Measurements from ENCODE around the gene MIEN1.

The MIEN1 gene

DNA sequence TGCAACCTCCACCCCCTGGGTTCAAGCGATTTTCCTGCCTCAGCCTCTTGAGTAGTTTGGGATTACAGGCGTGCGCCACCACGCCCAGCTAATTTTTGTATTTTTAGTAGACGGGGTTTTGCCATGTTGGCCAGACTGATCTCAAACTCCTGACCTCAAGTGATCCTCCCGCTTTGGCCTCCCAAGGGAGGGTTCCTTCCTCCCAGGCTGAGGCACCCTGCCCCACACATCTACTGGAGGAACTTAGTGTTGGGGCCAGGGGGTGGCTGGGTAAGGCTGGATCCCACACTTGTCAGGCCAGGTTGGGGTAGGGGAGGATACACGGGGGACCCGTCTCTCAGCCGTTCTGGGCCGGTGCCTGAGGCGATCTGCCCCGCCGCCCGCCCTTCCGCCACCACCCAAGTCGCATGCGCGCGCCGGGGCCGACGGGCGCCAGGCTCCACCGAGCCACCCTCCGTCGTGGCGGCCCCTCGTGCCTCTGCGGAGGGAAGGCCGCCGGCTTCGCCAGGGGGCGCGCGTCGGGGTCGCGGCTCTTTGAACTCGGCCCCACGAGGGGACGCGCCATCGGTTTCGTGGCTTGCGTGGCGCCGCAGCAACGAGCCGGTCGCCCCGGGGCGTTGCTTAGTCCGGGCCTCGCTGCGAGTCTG is 23.3 kb upstream of the MIEN1 start:
- Histone ChIP-seq H3K9ac (no peak overlapping the region), H3K27ac (peak overlapping the region; percentile 79), H3K4me3 (ENCODE audit: low read depth, low read length) (peak overlapping the region; percentile 88), H2AFZ (peak overlapping the region; percentile 98), H3K79me2 (no peaks in the 10 kb centered on the region), H3K27me3 (ENCODE audit: control insufficient read depth, insufficient read depth, low read length) (no peaks in the 10 kb centered on the region), H3K4me1 (peaks cover 10% of the 10 kb centered on the region), H3K36me3 (ENCODE audit: control insufficient read depth, insufficient read depth, low read length) (no peaks in the 10 kb centered on the region), H3K9me3 (ENCODE audit: control insufficient read depth, low read length) (no peaks in the 10 kb centered on the region), H3K4me2 (ENCODE audit: low read length) (peak overlapping the region; percentile 98)
- TF ChIP-seq, protein P1, sequence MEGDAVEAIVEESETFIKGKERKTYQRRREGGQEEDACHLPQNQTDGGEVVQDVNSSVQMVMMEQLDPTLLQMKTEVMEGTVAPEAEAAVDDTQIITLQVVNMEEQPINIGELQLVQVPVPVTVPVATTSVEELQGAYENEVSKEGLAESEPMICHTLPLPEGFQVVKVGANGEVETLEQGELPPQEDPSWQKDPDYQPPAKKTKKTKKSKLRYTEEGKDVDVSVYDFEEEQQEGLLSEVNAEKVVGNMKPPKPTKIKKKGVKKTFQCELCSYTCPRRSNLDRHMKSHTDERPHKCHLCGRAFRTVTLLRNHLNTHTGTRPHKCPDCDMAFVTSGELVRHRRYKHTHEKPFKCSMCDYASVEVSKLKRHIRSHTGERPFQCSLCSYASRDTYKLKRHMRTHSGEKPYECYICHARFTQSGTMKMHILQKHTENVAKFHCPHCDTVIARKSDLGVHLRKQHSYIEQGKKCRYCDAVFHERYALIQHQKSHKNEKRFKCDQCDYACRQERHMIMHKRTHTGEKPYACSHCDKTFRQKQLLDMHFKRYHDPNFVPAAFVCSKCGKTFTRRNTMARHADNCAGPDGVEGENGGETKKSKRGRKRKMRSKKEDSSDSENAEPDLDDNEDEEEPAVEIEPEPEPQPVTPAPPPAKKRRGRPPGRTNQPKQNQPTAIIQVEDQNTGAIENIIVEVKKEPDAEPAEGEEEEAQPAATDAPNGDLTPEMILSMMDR (IDR thresholded peaks at IDR 0.05): no peak

GRCh38 chr17:39752241-39752881 is 22.0 kb upstream of the MIEN1 start:
- Histone ChIP-seq H3K27me3 (ENCODE audit: control insufficient read depth, insufficient read depth, low read length) (no peaks in the 10 kb centered on the region), H3K27ac (no peak overlapping the region), H3K79me2 (no peaks in the 10 kb centered on the region), H3K36me3 (ENCODE audit: control insufficient read depth, insufficient read depth, low read length) (no peaks in the 10 kb centered on the region), H3K4me1 (peaks cover 10% of the 10 kb centered on the region), H2AFZ (no peak overlapping the region), H3K4me3 (ENCODE audit: low read depth, low read length) (no peak overlapping the region), H3K4me2 (ENCODE audit: low read length) (no peak overlapping the region), H3K9me3 (ENCODE audit: control insufficient read depth, low read length) (no peaks in the 10 kb centered on the region), H3K9ac (no peak overlapping the region)
- TF ChIP-seq, protein P1 (IDR thresholded peaks at IDR 0.05): no peak

DNA sequence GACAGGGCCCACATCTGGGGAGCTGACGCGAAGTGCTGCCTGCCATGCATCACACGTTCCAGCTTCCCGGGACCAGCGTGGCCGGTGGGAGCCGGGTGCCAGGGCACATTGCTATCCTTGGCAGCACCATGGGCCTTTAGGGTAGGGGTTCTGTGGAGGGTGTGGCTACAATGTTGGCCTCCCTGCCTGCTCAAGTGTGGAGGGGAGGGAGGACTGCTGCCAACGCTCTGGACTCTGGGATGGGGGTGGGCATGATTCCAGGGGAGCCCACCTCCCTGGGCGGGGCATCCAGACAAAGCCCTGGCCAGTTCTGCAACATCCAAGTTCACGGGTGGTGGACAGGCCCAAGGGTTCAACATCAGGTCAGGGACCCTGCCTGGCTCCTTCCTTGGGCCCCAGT is 21.3 kb upstream of the MIEN1 start:
- Histone ChIP-seq H2AFZ (no peak overlapping the region), H3K9ac (no peak overlapping the region), H3K36me3 (ENCODE audit: control insufficient read depth, insufficient read depth, low read length) (no peaks in the 10 kb centered on the region), H3K4me1 (peaks cover 10% of the 10 kb centered on the region), H3K79me2 (no peaks in the 10 kb centered on the region), H3K27me3 (ENCODE audit: control insufficient read depth, insufficient read depth, low read length) (no peaks in the 10 kb centered on the region), H3K4me3 (ENCODE audit: low read depth, low read length) (no peak overlapping the region), H3K9me3 (ENCODE audit: control insufficient read depth, low read length) (no peaks in the 10 kb centered on the region), H3K27ac (no peak overlapping the region), H3K4me2 (ENCODE audit: low read length) (no peak overlapping the region)
- TF ChIP-seq, protein P1 (IDR thresholded peaks at IDR 0.05): no peak

GRCh38 chr17:39751016-39751543 is 20.7 kb upstream of the MIEN1 start:
- H3K27ac ChIP-seq: no peak overlapping the region
- H3K9ac ChIP-seq: no peak overlapping the region
- H3K9me3 ChIP-seq (ENCODE audit: control insufficient read depth, low read length): no peaks in the 10 kb centered on the region

More at GRCh38 chr17:39751016-39751543, 20.7 kb upstream of the MIEN1 start:
- Histone ChIP-seq H3K4me2 (ENCODE audit: low read length) (no peak overlapping the region), H3K36me3 (ENCODE audit: control insufficient read depth, insufficient read depth, low read length) (no peaks in the 10 kb centered on the region), H3K27me3 (ENCODE audit: control insufficient read depth, insufficient read depth, low read length) (no peaks in the 10 kb centered on the region), H2AFZ (no peak overlapping the region), H3K79me2 (no peaks in the 10 kb centered on the region), H3K4me1 (peaks cover 10% of the 10 kb centered on the region), H3K4me3 (ENCODE audit: low read depth, low read length) (no peak overlapping the region)
- TF ChIP-seq, protein P1 (IDR thresholded peaks at IDR 0.05): no peak
